Dermis microvascular lymphatic vessel endothelial cell (primary cell): ENCODE measurements around the gene STIMATE. TPM values are rescaled to one million over a fixed set of nuclear protein-coding genes. Genes with fewer than 3 reads are reported as not detected.

Experiments
- DNase-seq, 2 donors: peaks; one replicate each; pipeline versions ENCODE4 v3.0.0 to v3.0.0-alpha.2; 2010; ENCODE audit warnings: low read depth in 2 of 2
- total RNA-seq: library from RNA; depleted of rRNA; stranded (reverse); fragments of >200 nt; gene quantifications from 2 replicates; pipeline ENCODE4 v1.2.1, GENCODE V29; 2014

STIMATE gene
- total RNA-seq, 1 donor from 2014 or later: 8.0 TPM

DNA sequence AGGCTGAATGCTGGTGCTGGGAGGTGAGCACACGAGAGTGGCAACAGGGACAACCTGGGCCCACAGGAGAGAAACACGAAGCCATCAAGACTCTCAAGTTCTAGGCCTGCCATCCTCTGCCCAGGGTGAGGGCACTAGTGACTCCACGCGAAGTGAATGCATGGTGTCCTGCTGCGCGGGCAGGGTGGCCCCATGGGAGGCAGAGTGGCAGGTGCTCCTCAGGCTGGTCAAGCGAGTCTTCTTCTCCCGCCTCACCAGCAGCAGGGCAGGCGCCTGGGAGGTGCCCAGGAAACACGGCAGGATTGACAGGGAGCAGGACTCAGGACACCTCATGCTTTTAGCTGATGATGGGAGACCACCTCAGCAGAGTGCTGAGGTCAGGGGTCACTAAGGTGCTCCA, 26.9 kb downstream of the STIMATE start:
- no peak for DNase-seq

DNA sequence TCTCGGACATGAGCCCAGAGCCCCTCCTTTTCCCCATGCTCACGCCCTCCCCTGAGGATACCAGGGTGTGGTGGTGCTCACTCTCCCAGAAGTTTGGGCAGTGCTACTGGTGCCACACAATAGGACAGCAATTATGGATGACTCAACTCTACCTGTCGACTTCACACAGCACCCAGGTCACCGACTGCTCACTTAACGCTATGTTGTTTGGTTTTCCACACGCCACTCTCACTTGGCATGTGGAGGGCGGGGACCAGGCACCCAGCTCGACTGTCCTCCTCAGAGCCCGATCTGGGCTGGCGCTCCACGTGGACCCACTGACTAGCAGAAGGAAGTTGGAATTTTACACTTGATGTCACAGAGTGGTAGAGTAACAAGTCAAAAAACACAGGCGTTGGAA, 30.9 kb downstream of the STIMATE start:
- no peak for DNase-seq

DNA sequence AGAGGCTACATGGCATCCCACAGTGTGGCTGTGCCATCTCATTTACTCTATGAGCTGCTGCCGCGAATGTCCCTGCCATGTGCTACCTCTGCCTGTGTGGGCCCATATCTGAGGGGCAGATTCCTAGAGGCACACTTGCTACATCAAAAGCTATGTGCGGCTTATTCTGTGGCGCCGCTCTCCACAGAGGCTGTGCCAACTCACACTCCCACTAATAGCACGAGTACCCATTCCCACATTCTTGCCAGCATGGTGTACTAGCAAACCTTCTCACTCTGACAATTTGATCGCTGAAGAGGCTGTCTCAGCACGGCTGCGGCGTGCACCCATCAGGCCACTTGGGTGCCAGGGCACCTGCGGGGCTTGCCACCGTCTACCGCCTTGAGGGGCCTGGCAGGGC, 31.4 kb downstream of the STIMATE start:
- no peak for DNase-seq

DNA sequence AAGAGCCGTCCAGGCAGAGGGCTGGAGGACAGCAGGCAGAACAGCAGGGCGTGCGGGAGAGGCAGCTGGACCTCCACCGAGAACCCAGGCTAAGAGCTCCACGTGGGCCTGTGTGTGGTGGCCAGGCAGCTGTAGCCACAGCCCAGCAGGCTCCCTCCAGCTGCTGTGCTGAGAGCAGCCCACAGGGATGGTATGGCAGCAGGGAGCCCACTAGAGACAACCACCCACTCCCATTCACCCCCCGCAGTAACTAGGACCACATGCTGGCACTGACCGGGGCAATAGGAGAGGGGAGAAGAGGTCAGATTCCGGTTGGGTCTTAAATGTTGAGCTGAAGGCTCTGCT, 37.0 kb downstream of the STIMATE start:
- DNase-seq: no peak

DNA sequence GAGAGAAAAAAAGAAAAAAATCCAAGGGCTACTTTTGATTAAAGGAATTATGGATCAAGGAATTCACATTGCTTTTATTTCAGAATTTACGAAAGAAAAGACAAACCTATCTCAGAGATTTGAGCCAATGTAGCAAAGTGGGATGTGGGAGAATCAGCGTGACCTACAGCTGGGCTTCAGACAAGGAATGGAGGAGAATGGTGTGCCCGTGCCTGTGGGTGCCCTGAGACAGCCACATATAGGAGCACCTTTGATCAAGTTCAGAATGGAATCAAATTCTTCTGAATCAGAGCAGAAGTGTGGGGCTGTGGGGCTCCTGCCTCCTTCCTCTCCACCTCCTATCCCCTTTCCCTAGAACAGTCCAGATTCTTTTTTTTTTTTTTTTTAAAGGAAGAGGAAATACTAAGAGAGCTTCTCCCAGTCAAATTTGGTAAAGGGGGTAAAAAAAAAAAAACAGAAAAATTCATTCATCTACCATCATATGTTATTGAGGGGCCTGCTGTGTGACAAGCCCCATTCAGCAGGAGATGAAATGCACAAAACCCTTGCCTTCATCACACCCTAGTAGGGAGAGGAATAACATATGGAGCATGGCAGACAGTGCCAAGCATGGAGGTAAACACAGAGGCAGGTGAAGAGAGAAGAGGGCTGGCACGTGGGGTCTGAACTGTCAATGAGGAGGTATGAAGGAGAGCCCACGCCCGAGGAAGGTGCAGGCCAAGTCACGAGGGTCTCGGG, 37.5 kb downstream of the STIMATE start:
- DNase-seq: no peak

DNA sequence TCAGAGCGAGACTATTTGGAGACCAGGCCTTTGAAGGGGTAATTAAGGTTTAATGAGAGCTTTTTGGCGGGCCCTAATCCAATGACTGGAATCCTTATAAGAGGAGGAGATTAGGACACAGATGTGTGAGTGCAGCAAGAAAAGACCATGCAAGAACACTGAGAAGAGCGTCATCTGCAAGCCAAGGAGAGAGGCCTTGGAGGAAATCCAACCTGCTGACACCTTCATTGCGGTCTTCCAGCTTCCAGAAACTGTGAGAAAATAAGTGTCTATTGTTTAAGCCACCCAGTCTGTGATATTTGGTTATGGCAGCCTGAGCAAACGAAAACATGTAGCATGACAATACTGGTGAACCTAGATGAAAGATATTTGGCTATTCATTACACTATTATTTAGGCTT, 39.5 kb downstream of the STIMATE start:
- no peak for DNase-seq

DNA sequence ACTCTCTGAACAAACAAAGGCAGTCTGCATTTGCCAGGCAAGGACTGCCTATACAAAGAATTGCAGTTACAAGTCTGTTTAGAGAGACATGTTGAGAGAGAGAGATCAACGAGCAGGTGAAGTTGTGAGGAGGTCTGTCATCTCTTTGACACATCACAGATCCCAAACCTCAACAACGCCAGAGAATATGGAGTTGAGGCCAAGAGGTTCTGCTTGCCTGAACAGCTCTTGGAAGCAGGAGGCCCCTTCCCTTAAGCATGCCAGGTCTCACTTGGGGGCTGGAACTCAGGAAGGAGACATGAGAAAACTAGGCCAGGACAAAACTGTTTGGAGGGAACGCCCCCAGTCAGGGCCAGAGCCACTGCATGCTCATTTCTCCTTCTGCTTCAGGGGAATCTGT, 40.2 kb downstream of the STIMATE start:
- no peak for DNase-seq

DNA sequence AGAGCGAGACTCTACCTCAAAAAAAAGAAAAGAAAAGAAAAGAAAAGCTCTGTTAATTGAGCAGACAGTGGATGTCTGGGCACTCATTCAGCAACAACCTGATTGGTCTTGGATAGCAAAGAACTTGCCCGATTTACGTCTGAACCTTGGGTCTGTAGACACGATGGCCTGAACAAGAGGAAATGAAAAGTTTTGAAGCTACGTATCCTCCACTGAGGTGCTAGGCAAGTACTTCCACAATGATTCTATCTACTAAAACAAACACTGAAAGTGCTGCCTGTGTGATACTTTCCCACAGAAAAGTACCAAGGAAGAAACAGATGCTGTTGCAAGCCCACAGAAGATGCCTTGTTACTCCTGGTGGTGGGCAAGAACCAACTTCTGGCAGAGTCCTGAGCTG, 40.7 kb downstream of the STIMATE start:
- DNase-seq: no peak

DNA sequence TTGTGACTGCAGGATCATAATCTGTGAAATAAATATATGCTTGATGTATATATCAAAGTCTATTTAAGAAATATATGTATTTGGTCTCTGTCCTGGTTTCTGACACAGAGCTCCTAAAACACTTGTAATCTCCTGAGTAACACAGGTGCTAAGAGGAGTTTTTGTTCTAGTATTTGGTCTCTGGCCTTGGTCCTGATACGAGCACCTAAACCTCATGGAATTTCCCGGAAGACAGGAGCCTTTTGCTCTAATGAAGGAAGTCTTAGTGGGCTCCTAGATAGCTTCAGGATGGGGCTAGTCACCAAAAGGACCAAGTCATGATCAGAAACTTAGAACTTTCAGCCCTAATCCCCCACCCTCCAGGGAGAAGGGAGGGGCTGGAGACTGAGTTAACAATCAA, 43.3 kb downstream of the STIMATE start:
- DNase-seq: no peak

DNA sequence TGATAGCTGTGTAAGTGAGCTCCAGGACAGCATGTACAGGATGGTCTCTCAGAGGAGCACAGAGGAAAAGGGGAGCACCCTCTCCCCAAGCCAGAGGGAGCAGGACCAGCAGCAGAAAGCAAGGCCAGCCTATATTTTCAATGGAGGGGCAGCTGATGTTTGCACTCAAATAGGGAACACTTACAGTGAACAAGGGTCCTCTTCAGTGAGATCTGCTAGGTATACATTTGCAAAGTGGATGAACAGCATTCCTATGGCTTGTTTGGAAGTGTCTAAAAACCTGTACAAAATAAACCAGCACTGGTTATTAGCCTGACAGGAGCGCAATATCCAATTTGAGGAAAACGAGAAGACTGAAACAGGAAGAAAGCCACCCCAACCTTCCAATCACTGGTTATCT, 44.9 kb downstream of the STIMATE start:
- DNase-seq: no peak

DNA sequence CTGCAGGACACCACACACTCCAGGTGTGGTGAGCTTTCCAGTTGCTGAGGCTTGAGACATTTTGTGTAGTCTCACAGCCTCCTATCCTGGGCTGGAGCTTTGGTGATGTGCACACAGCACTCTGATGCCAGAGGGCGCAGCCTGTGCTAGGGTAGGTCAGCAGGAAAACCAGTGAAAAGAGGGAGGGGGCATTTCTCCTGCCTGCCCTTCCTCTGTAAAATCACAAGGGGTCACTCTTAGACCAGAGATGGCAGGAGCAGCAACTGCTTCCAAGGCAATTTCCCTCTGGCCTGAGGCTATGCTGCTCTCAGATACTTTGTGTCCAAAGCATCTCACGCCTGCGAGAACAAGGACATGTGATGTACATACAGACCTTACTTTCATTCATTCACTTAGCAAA, 46.0 kb downstream of the STIMATE start:
- peak; percentile 15 to 51 for DNase-seq

DNA sequence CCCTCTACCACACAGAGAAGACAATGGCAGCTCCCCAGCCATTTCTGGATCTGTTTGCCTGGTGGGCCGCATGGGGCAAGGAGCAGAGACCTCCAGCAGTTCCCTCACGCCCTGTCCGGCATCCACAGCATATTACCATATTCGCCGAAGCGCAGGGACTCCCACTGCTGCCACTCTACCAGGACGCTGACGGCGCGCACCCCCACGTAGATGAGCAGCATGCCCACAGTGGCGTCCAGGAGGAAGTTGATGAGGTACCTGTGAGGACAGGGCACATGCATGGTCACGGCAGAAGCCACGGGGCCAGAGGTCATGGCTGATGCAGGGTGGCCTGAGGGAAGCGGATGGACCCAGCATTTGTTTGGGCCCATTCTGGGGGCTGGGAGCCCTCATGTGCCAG, 47.7 kb downstream of the STIMATE start:
- no peak for DNase-seq

DNA sequence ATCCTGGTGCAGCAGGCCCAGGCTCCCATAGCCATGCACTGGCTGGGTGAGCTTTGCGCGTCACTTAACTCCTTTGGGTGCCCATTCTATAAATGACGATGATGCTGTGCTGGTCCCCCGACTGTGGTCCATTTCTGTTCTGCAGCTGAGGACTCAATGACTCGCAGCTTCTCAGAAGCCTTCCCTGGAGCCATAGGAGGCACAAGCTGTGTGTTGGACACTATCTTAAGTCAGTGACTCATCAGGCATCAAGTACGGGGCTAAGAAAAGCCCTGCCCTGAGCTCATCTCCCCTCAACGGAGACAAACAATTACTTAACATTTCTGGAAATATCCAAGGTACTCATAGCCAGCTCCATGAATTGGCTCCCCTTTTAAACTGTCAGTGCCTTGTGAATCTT, 48.7 kb downstream of the STIMATE start:
- DNase-seq: no peak

DNA sequence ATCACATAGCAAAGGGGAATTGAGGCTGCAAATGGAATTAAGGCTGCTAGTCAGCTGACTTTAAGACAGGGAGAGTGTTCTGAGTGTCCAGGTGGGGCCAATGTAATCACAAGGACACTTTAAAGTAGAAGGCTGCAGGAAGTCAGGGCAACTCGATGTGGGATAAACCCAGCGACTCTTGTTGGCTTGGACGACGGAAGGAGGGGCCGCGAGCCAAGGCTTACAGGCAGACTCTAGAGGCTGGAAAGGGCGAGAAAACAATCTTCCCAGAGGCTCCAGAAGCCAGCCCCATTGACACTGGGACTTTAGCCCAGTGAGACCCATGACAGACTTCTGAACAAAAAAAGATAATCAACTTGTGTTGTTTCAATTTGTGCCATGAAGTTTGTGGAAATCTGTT, 49.6 kb downstream of the STIMATE start:
- no peak for DNase-seq

DNA sequence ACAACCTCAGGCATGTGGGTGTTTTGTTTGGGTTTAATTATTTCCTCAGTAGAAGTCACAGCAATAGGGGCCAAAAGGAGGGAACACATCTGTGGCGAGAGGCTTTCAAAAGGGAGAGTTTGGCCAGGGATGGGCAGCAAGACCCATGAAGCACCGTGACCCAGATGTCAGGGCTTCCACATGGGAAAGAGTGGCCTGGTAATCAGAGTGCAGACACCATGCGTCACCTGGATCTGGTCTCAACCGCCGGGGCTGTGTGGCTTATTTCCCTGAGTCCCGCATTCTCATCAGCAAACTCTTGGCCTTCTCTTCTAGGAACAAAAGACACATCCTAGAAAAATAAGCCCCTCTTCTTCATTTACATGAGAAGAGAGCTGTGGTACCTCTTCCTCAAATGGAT, 50.1 kb downstream of the STIMATE start:
- no peak for DNase-seq

DNA sequence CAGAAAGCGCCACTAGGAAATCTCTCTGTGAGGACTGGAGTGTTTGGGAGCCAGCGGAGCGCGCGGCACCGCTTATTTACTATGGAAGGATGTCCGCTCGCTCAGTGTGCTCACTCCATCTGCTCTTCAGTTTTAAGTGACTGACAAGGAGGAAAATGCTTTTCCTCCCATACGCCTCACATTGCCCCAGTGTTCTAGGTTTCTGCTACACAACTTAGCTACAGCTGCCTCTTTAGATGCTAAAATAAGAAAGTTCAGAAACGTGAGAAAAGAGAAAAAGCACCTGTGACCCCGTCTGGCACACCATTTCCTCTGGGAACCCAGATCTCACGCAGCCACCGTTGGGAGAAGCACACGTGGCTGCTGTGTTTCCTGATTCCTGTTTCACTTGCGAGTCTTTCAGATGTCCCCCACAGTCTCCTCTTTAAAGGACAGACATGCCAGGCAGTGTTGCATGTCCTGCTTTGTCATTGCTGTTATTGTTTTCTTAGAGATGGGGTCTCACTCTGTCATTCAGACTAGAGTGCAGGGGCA, 50.8 kb downstream of the STIMATE start:
- DNase-seq: peak in 1 of 2 donors; percentile 49

DNA sequence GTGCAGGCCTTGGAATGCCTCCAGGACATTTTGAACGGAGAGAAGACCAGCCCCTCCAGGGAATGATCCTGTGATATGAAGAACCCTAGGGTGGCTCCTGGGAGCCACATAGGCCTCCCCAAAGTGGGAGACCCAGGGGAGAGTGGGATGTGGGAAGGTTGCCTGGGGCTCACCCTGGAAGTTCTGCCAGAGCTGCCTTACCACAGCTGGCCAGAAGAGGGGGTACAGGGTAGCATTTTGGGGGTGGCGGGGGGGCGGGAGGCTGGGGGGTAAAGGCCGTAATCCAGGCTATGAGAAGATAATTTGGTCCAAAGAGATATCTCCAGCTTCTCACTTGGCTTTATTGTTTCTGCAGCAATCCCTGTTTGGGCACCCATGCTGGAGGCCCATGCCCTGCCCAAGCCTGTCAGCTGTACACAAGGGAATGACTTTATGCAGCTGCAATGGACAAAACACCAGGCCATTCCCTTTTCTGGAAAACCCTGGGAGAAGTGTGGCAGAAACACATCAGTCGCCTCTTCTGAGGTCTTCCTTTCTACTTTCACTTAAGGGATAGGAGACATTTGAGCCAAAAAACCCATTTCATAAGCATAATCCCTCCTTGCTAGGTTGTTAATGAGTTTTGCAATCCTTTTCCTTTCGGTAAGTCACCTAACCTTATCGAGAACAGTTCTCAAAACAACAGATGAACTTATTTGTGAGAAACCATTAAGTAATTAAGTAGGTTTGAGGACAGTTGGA, 51.5 kb downstream of the STIMATE start:
- DNase-seq: no peak

DNA sequence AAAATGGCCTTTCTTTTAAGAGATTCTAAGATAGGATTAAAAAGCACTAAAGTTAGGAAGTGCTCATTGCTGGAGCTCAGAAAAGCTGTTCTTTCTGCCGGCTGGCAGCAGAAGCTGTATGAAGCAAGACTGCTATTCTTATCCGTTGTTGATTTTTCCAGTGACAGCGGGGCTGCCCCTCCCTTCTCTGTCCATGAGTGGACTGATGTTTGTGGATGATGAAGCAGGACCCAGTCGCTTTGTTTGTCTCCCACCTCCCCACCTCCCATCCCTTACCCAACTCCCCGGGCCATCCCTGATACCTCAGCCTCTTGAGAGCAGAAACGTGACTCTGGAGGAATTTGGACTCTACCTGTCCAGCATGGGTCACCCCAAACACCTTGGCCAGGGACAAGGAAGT, 52.2 kb downstream of the STIMATE start:
- peak; percentile 55 to 76 for DNase-seq

DNA sequence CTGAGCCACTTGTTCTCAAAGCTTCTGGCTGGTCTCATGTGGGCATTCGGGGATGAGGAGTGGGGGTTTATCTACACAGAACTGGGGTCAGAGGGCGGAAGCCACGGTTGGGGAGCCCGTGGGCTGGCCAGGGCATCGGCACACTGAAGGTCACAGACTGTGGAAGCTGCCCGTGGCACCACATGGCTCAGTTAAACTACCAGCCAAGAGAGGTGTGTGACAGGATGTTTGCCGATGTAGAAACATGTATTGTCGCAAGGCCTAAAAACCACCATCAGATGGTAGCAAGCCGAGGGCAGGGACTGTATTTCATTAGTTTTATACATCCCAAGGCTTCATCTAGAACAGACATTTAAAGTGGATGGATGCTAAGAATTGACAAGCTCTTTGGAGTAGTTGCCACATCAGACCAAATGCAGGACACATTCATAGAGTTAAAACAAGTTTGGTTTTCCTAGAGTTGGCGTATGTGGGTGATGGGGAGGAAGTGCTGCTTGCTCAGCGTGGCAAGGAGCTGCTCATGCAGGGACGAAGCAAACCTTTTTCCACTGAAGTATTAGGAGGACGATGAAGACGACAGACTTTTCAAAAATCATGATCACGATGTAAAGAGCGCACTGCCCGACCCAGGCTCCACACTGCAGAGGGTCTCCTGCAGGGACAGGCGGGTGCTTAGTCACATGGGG, 52.9 kb downstream of the STIMATE start:
- no peak for DNase-seq

DNA sequence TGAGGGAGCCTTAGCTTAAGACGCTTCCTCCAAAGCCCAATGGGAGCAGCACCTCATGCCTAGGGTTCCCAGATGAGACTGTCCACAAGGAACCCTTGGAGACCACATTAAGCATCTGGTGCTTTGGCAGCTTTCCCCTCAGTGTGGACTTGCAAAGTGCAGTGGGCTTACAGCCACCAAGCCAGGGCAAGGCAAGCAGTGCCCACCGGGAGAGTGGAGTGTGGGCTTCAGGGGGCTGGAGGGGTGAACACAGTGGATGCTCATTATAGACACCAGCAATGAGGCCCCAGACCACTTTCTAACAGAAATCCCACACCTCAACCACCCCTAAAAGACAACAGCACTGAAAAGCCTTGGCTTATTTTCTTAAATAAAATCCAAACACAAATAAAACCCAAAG, 53.5 kb downstream of the STIMATE start:
- no peak for DNase-seq

DNA sequence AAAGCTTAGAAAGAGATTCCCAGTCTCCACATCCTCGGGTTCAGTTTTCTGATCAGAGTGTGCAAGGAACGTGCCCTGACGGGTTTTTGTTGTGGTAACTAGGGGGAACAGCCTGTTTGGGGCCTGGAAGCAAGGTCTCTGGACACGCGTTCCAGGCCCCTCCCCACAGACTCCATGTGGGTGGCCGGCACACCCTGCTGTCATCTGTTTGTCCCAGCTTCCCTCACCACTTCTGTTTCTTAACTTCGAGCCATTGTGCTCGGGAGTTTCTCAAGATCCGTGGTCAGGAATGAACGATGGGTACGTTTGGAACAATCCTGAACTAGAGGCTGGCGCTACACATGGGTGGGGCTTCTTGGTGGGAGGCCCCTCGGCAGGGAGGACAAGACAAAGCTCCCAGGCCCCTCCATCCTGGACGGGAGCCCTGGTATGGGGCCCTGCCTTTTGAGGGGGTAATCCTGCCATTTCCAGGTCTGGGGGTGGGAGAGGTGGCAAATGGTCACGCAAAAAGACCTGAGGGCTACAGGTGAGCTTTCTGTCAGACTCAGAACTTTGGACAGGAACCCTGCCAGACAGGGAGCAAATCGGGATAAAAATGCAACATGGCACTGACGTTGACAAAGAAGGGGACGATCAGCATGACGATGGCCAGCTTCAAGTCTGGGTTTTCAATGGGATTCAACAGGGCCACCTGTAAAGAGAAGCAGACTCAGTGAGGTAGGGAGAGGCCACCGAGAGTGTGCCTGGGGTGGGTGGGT, 54.1 kb downstream of the STIMATE start:
- DNase-seq: no peak

DNA sequence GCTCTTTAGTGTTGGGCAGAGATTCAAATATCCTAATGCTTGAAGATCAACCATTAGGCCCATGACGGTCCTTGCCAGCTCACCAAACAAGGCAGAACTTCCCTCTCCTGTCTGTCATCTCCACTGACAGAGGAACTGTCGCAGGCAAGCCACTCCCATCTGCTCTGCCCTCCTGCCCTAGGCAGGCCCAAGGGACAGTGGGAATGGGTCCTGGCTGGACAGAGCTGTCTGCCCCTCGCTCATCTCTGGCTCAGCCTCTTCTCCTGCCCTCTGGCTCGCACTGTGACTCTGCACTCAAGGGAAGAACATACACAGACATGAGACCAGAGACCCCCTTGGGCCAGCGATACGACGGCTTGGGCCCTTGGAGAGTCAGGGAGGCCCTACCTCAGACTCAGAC, 54.9 kb downstream of the STIMATE start:
- DNase-seq: no peak
